VCaP (cell line): ENCODE results near the gene BFSP1.

Experiments
- H3K27ac ChIP-seq: fragments of 450-650 bp; 2 replicates; pipeline ENCODE4 v1.5.1; 2017
- TF ChIP-seq, protein P1 (sequence below): fragments of 450-650 bp; conservative IDR thresholded peaks from 2 replicates; pipeline ENCODE4 v1.5.1; 2017; ENCODE audit warnings: mild to moderate bottlenecking, moderate library complexity

Gene BFSP1

DNA sequence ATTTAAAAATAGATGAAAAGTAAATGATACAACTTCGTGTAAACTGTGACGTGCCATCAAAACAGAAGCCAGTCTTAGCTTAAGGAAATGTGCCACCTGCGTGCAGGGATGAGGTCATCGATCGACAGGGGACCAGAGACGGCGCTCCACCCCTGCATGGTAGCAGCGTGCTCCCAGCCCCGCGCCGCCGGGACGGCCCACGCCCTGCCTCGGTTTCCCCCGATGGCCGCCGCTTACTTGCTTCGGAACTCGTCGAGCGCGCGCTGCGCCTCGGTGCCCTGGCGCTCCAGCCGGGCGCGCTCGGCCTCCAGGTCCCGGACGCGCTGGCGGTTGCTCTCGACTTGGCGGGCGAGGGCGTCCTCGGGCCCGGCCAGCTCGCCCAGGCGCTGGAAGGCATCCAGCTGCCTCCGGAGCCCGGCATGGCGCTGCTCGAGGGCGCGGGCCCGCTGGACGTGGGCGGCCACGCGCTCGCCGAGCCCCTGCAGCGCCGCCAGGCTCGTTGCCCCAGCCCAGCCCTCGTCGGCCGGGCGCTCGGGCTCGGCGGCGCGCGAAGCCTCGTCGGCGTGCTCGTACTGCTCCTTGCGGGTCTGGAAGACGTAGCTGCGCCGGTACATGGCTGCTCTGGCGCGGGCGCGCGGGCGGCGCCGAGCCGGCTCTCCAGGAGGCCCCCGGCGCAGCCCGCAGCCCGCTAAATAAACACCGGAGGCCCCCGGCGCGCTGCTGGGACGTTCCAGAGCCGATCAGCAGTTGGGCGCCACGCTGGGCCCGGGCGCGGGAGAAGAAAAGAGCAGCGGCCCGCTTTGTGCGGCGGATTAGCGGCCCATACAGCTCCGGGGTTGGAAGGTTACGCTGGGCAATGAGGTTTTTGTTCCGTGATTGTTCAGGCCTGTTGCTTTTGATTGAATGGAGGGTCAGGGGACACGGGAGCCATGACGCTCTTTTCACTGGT is at the start of gene BFSP1:
Gene BFSP1 (minus strand): TSS at position 664 of the 949 bp plus-strand sequence. CDS start 50 bp downstream, at position 614.
- H3K27ac ChIP-seq, result peak within 1 kb of the TSS; percentile 88

DNA sequence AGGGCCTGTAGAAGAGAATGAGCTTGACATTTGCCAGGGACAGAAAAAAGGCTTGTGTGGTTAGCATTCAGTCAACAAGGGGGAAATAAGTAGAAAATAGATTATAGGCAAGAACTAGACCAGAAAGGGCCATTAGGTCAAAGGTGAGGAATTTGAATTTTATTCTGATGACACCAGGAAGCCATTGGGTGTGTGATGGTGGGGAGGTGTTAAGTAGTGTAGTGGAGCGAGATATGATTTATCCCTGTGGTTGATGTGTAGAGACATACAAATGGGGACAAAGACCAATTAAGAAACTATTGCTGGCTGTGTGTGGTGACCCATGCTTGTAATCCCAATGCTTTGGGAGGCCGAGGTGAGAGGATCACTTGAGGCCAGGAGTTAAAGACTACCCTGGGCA is 49.7 kb upstream of the BFSP1 start:
- H3K27ac ChIP-seq, result no peak overlapping the region
- TF ChIP-seq, protein P1, sequence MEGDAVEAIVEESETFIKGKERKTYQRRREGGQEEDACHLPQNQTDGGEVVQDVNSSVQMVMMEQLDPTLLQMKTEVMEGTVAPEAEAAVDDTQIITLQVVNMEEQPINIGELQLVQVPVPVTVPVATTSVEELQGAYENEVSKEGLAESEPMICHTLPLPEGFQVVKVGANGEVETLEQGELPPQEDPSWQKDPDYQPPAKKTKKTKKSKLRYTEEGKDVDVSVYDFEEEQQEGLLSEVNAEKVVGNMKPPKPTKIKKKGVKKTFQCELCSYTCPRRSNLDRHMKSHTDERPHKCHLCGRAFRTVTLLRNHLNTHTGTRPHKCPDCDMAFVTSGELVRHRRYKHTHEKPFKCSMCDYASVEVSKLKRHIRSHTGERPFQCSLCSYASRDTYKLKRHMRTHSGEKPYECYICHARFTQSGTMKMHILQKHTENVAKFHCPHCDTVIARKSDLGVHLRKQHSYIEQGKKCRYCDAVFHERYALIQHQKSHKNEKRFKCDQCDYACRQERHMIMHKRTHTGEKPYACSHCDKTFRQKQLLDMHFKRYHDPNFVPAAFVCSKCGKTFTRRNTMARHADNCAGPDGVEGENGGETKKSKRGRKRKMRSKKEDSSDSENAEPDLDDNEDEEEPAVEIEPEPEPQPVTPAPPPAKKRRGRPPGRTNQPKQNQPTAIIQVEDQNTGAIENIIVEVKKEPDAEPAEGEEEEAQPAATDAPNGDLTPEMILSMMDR, result no peak

More for the DNA sequence above, at the start of gene BFSP1:
- TF ChIP-seq, protein P1, result peak; percentile 21; the same call in 1 of the 2 replicates

DNA sequence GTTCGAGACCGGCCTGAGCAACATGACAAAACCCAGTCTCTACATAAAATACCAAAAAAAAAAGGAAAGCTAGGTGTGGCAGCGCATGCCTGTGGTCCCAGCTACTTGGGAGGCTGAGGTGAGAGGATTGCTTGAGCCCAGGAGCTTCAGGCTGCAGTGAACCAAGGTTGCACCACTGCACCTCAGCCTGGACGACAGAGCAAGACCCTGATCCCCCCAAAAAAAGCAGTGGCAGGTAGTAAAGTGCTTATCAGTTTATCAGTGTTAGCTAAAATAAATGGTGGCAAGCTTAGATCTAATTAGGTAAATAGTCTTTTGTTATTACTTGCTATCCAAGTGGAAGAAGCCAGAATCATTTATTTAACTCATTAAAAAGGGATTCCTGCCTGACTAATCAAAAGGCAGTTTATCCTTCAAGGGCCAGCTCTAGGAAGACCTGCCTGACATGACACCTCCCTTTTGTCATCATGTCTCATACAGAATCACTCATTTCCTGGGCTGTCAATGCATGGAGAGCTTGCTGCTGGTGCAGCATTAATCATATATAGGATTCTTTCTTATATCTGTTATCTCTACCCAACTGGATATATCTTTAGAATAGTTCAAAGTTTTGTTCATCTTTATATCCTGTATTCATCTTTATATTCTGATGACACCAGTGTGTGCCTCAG is 48.3 kb upstream of the BFSP1 start:
- no peak overlapping the region for H3K27ac ChIP-seq
- TF ChIP-seq, protein P1, result no peak

DNA sequence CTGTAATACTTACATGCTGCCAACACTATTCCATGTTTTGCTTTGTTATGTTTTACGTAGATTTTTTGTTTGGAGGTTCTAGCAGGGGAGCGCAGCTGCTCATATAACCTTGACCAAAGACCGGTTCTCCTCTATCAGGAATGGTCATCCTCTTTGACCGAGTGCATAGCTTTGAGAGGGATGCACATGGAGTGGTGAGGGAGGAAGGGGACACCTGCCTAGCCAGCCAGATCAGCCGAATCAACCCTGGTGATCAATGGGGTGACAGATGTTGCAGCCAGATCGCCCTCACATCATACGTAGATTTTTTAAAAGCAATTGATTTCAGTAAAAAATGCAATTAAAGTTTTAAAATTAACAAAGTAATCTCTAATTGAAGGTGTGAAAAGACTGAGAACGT is 45.0 kb upstream of the BFSP1 start:
- TF ChIP-seq, protein P1, result no peak
- no peak overlapping the region for H3K27ac ChIP-seq

DNA sequence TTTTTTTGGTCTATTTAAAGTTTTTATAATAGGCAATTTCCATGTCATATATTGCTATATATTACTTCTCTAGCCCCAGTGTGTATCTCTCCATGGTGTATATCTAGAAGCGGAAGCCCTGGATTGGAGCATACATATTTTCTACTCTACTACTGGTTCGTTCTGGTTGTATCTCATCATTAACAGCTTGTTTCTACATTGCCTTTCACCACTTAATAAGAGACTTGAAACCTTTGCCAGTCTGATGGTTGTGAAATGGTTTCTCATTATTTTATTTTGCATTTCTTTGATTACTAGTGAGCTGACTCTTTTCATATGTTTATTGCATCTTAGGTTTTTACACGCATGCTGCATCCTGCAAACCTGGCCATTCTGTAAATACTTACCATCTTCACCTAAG is 42.3 kb upstream of the BFSP1 start:
- peak overlapping the region; percentile 100 for H3K27ac ChIP-seq
- TF ChIP-seq, protein P1, result no peak

DNA sequence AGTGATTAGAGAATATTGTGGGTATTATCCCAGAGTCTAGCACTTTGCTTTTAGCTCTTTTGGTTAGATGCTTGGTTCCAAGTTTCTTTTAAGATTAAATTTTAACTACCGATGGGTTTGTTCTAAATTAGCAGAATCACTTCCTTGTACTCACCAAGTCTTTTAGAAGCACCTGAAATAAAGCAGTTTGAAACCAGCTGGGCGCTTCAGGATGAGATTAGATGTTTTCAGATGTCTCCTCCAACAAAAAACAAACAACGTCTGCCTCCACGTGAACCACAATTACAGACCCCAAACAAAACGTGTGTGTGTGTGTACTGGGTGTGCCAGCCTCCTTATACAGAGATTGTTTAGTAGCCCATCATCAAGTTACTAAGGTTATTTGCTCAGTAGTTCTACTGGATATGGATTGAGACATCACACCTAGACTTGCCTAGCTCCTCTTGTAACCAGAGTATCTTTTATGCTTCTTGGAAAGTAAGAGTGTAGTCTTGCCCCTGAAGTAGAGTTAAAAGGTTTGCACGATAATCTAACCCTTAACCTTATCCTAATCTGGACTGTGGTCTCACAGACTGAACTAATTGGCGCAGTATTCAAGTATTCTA is 41.0 kb upstream of the BFSP1 start:
- TF ChIP-seq, protein P1, result no peak
- peak overlapping the region; percentile 100 for H3K27ac ChIP-seq

DNA sequence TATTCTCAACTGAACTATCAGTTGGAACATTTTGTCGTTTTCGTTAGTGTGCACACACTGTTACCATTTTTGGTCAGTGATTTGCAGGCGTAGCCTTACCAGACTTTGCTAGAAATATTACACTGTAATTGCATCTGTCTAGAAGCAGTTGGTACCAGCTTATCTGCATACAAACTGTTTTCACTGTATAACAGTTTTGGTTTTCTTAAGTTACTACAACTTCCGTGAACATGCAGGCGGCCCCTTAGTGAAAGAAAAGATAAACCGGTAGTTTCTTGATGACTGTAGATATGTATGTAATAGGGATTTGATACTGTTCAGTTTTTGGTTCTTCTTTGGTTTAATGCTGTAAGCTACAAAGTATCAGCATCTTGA is 40.0 kb upstream of the BFSP1 start:
- peak overlapping the region; percentile 100 for H3K27ac ChIP-seq
- TF ChIP-seq, protein P1, result no peak
